Heart left ventricle (tissue), 16 donors: Measurements from ENCODE around the gene MXRA8. TPM values are rescaled to one million over a fixed set of nuclear protein-coding genes. Genes with fewer than 3 reads are reported as not detected.

Experiments
- ATAC-seq, 4 donors: fragments of 200-7000 bp; cut with Tn5 transposase; one replicate each; pipeline ENCODE4 v1.9.1; 2020 to 2022; ENCODE audit warnings: moderate library complexity in 4 of 4, mild to moderate bottlenecking in 3 of 4, moderate number of reproducible peaks in 1 of 4
- DNase-seq, 5 donors: peaks; one replicate each; pipeline ENCODE4 v3.0.0-alpha.2; 2020
- H3K27ac ChIP-seq, 12 donors: fragments of 200-600 bp; sonication (generic) in 4 of 12; one replicate each; pipeline versions ENCODE4 v1.5.0 to v1.8.0; 2016 to 2022; ENCODE audit warnings: mild to moderate bottlenecking in 2 of 12
- H3K27me3 ChIP-seq, 9 donors: fragments of 200-600 bp; sonication (generic) in 2 of 9; one replicate each; pipeline versions ENCODE4 v1.5.1 to v1.8.0; 2016 to 2022; ENCODE audit warnings: mild to moderate bottlenecking in 3 of 9
- H3K36me3 ChIP-seq, 9 donors: fragments of 200-600 bp; sonication (generic) in 2 of 9; one replicate each; pipeline versions ENCODE4 v1.5.0 to v1.8.0; 2018 to 2022; ENCODE audit warnings: mild to moderate bottlenecking in 2 of 9
- H3K4me1 ChIP-seq, 12 donors: fragments of 200-600 bp; sonication (generic) in 4 of 12; one replicate each; pipeline versions ENCODE4 v1.5.0 to v1.8.0; 2016 to 2022; ENCODE audit warnings: mild to moderate bottlenecking in 3 of 12
- H3K4me3 ChIP-seq, 12 donors: fragments of 200-600 bp; sonication (generic) in 4 of 12; one replicate each; pipeline versions ENCODE4 v1.5.0 to v1.8.0; 2017 to 2022; ENCODE audit warnings: mild to moderate bottlenecking in 9 of 12, moderate library complexity in 4 of 12
- H3K9me3 ChIP-seq, 12 donors: fragments of 200-600 bp; sonication (generic) in 4 of 12; one replicate each; pipeline versions ENCODE4 v1.5.0 to v1.8.0; 2016 to 2022; ENCODE audit warnings: mild to moderate bottlenecking in 1 of 12
- CTCF ChIP-seq, 12 donors: fragments of 200-600 bp; sonication (generic) in 4 of 12; IDR thresholded peaks; one replicate each; pipeline versions ENCODE4 v1.5.0 to v1.8.0; 2018 to 2022; ENCODE audit warnings: antibody characterized with exemption in 12 of 12, mild to moderate bottlenecking in 5 of 12
- POLR2A ChIP-seq, 2 donors: fragments of 450-650 bp; IDR thresholded peaks; one replicate each; pipeline ENCODE4 v1.6.1; 2017; ENCODE audit warnings: antibody characterized with exemption in 2 of 2, mild to moderate bottlenecking in 2 of 2, moderate library complexity in 2 of 2
- WGBS, 4 donors: extraction: QIAGEN DNeasy Blood & Tissue Kit in 2 of 4; methylation state at CpG; one replicate each; pipeline versions ENCODE4 v1.1.5 to v1.1.7; 2013 to 2018; 5-methylcytosine and 5-hydroxymethylcytosine counted together
- intact Hi-C, 10 donors: fragments of 100-400 bp; cut with DNase I; formaldehyde crosslinking; loops; one replicate each; pipeline versions ENCODE4 v1.11.1 to v1.14.2; 2022
- long read RNA-seq, 3 donors: library from polyadenylated mRNA; unstranded; transcript quantifications; one replicate each; pipeline ENCODE4 v2.0.0, GENCODE V29; 2020 to 2021
- polyA plus RNA-seq, 2 donors: library from polyadenylated mRNA; stranded (reverse); fragments of 200-250 nt; gene quantifications; one replicate each; pipeline ENCODE4 v1.2.3, GENCODE V29; 2013
- total RNA-seq, 9 donors: library from RNA; depleted of rRNA in 2 of 9; stranded (reverse); fragments of >200 nt in 2 of 9; fragmentation: NEBNext Ultra II Directional in 3 of 9; extraction: Animal tissue kit (Norgen Biotek cat#: 25700) in 3 of 9; gene quantifications; one replicate each; pipeline versions ENCODE4 v1.1.0 to v1.2.4, GENCODE V29; 2016 to 2023
- donor health status: ischemic (EF 13 %, LVEDD 7.1; RV severe dilation, severe dysfunction).
- donor health status: healthy with polysubstance abuse.
- donor health status: DM: no; HTN: yes; CAD: no.
- donor health status: DM: no; HTN: no; CAD: no.
- donor health status: ischemic (EF 25% LVEDD 6.9; RV normal size, moderate dysfunction).
- donor health status: ischemic (EF 25% LVEDD 5.7; RV mildly dilated, moderate dysfunction).
- donor health status: healthy.
- donor health status: DM: yes; HTN: yes; CAD: no.
- donor health status: ischemic (EF 35%, LVEDD 5.7; RV mildly dilated, moderate dysfunction).
- donor health status: nonischemic (EF 11% LVEDD 7.7; RV severe dilation, severe dysfunction).
- donor health status: DM: yes; HTN: yes; CAD: no.
- donor health status: PGD.
- donor health status: ischemic (EF 29% LVEDD 5.4; RV normal size, mild dysfunction).
- donor health status: nonischemic (EF 23%, LVEDD 6.1; RV moderate dilation, normal function).

The MXRA8 gene
- total RNA-seq: 10 to 100 TPM; 10.5 to 49.3 (median 20.0) TPM
- 10 to 100 TPM; 17.7 to 19.5 TPM for polyA plus RNA-seq
- long read RNA-seq, donor 1, partial matches to known transcripts: 5 of 18 reads
- long read RNA-seq, donor 1, other reads (novel, unspliced or antisense): 13 of 18 reads
- long read RNA-seq, donor 2, partial matches to known transcripts: 1 of 1 reads
- long read RNA-seq, donor 2, other reads (novel, unspliced or antisense): 0 of 1 reads
- long read RNA-seq, donor 3, partial matches to known transcripts: 2 of 10 reads
- long read RNA-seq, donor 3, other reads (novel, unspliced or antisense): 8 of 10 reads

- H3K36me3 ChIP-seq: peaks cover 0 to 11% (median 0%) of the 10 kb centered on the region in 9 donors
- no peaks in the 10 kb centered on the region for H3K9me3 ChIP-seq
- peak within 1 kb of the TSS; percentile 6 to 81 (median 54) for H3K4me3 ChIP-seq
- DNase-seq (peak; percentile 79 to 90 (median 83)), ATAC-seq (peak; percentile 68 to 80 (median 68))
- H3K4me1 ChIP-seq: peaks cover 0 to 50% (median 23%) of the 10 kb centered on the region in 12 donors
- intact Hi-C loops: no loop called here
- H3K27ac ChIP-seq: peak within 1 kb of the TSS; percentile 53 to 91 (median 80)
- peaks cover 4 to 45% (median 20%) of the 10 kb centered on the region in 9 donors for H3K27me3 ChIP-seq
- TF ChIP-seq POLR2A (IDR thresholded peaks at IDR 0.05) (peak in 1 of 2 donors; percentile 57), CTCF (IDR thresholded peaks at IDR 0.05) (no peak)
- 31 to 34% (median 33%) methylated on average over 20 to 29 of the region's 29 CpGs for WGBS, 4 donors
These were observed at the start of gene MXRA8 for GRCh38 chr1:1358433-1359271. Gene MXRA8, minus strand, starts transcription at chr1:1358555. Its CDS starts 51 bp downstream, at chr1:1358504.

- no peaks in the 10 kb centered on the region for H3K9me3 ChIP-seq
- H3K27me3 ChIP-seq: no peaks in the 10 kb centered on the region
- DNase-seq (peak in 1 of 5 donors; percentile 42), ATAC-seq (peak in 1 of 4 donors; percentile 8)
- 8 to 19% (median 12%) methylated on average over 18 to 41 of the region's 41 CpGs for WGBS, 4 donors
- peaks cover 0 to 35% (median 30%) of the 10 kb centered on the region in 9 donors for H3K36me3 ChIP-seq
- TF ChIP-seq CTCF (IDR thresholded peaks at IDR 0.05) (no peak), POLR2A (IDR thresholded peaks at IDR 0.05) (no peak)
- peak overlapping the region; percentile 61 to 100 (median 94) for H3K4me3 ChIP-seq
- H3K4me1 ChIP-seq: peaks cover 5 to 38% (median 33%) of the 10 kb centered on the region in 12 donors
- intact Hi-C loops: loop anchor here in 6 of 10 donors (2.0 to 10.0 kb wide), 4 partner anchors 23 to 97 kb away; no protein-coding TSS in a partner anchor
- peak overlapping the region; percentile 72 to 94 (median 88) for H3K27ac ChIP-seq
These were observed 49.4 kb upstream of the MXRA8 start for GRCh38 chr1:1407636-1408318.

GRCh38 chr1:1406821-1407635 lies 48.7 kb upstream of the MXRA8 start, which contains the start of gene MRPL20:
Gene MRPL20, minus strand, starts transcription at chr1:1407293. Its CDS starts 76 bp downstream, at chr1:1407217.
- peak; percentile 92 to 100 (median 98) for ATAC-seq
- peaks cover 5 to 43% (median 33%) of the 10 kb centered on the region in 12 donors for H3K4me1 ChIP-seq

More at GRCh38 chr1:1406821-1407635, 48.7 kb upstream of the MXRA8 start, which contains the start of gene MRPL20:
- peaks cover 0 to 43% (median 37%) of the 10 kb centered on the region in 9 donors for H3K36me3 ChIP-seq
- 0 to 1% (median 0%) methylated on average over 31 to 98 of the region's 98 CpGs for WGBS, 4 donors
- peak within 1 kb of the TSS; percentile 61 to 100 (median 94) for H3K4me3 ChIP-seq
- no peaks in the 10 kb centered on the region for H3K27me3 ChIP-seq
- no peaks in the 10 kb centered on the region for H3K9me3 ChIP-seq
- peak within 1 kb of the TSS; percentile 72 to 94 (median 88) for H3K27ac ChIP-seq
- TF ChIP-seq CTCF (IDR thresholded peaks at IDR 0.05): no peak
- TF ChIP-seq POLR2A (IDR thresholded peaks at IDR 0.05): peak in 1 of 2 donors; percentile 71
- intact Hi-C loops: loop anchor here in 6 of 10 donors (2.0 to 10.0 kb wide), 4 partner anchors 24 to 98 kb away; no protein-coding TSS in a partner anchor
- DNase-seq: peak; percentile 94 to 97 (median 96)
